T-helper 1 cell treated with Interleukin-12 subunit alpha and Interleukin-12 subunit beta and Interleukin-4 antibody, amounts not matched to agents 30 ng/mL and 1 ng/mL, for 36 hours (primary cell): ENCODE measurements around the gene KCNJ15. TPM values are rescaled to one million over a fixed set of nuclear protein-coding genes. Genes with fewer than 3 reads are reported as not detected.

Experiments used
- intact Hi-C: fragments of 100-400 bp; cut with micrococcal nuclease; formaldehyde crosslinking; loops from one replicate; pipeline ENCODE4 v1.15.1; 2024
- total RNA-seq: library from RNA; stranded (reverse); gene quantifications from 2 replicates; pipeline ENCODE4 v1.2.3, GENCODE V29; 2022

KCNJ15 gene
- total RNA-seq, 1 donor from 2014 or later = 0.34 TPM

DNA sequence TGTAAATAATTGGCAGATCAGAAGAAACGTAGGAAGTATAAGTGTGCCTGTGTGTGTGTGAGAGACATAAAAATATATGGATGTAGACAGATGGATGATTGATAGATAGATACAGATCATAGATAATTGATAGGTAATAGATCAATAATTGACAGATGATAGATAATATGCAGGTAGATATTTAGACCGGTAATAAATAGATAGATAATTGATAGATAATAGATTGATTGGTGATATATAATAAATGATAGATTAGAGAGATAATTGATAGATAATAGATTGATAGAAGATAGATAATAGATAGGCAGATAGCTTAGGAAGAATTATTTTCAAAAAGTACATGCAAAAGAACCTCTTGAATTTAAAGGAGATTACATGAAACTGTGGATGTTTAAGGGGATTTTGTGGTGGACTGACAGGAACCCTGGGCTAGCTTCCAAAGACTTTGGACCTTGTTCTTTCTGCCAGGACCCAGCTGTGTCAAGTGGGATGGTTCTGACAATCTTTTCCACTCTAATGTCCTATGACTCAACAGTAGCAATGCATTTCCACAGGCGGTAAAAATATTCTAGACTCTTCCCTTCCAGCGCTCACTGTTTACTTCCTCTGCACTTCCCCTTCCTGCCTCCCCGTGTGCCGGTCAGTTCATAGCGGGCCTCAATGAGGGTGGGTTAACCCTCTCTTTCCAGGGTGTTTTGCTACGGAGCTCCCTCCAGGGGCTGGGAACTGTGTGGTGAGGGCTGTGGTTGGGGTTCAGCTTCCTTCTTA is 39.4 kb downstream of the KCNJ15 start:
- intact Hi-C loops = no loop called here

DNA sequence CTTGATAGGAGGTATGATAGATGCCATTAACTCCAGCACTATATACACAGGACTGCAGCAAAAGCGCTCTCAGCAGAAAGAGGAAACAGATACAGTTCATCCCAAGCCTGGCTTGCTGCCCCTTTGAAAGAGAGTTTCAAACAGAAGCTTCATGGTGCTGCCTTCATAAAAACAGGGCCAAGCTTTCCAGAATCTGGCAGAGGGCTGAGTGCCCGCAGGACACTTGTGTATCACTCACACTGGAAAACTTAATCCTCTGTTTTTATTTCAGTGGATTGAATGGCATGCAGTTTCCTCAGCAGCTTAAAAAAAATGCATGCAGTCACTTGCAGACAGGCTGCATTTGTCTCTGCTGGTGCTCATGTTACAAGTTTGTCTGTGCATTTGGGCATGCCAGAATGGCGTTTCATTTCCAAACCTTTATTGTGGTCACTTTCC is 40.4 kb downstream of the KCNJ15 start:
- intact Hi-C loops = no loop called here

- intact Hi-C loops = no loop called here
These were observed 41.1 kb downstream of the KCNJ15 start for GRCh38 chr21:38297871-38298270.

DNA sequence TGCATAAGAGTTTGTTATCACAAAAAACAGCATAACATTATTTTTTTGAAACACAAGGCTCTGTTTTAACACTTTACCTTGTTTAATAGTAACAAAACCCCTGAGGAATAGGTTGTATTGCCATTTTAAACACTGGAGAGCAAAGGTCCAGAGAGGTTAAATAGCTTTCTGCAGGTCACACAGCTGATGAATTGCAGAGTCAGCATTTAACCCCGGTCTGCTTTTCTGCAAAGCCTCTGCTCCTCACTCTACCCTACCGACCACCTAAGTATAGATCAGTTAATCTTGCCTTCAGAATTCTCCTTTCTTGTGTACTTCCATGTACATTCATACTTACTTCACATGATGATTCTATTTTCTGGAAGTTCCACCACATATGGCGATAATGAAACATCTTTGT is 42.0 kb downstream of the KCNJ15 start:
- intact Hi-C loops = no loop called here

DNA sequence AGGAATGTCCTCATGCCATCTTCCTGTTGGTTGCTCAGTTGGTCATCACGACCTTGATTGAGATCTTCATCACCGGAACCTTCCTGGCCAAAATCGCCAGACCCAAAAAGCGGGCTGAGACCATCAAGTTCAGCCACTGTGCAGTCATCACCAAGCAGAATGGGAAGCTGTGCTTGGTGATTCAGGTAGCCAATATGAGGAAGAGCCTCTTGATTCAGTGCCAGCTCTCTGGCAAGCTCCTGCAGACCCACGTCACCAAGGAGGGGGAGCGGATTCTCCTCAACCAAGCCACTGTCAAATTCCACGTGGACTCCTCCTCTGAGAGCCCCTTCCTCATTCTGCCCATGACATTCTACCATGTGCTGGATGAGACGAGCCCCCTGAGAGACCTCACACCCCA is 42.9 kb downstream of the KCNJ15 start:
- intact Hi-C loops = no loop called here

GRCh38 chr21:38300141-38300578 is 43.4 kb downstream of the KCNJ15 start:
- intact Hi-C loops = no loop called here

DNA sequence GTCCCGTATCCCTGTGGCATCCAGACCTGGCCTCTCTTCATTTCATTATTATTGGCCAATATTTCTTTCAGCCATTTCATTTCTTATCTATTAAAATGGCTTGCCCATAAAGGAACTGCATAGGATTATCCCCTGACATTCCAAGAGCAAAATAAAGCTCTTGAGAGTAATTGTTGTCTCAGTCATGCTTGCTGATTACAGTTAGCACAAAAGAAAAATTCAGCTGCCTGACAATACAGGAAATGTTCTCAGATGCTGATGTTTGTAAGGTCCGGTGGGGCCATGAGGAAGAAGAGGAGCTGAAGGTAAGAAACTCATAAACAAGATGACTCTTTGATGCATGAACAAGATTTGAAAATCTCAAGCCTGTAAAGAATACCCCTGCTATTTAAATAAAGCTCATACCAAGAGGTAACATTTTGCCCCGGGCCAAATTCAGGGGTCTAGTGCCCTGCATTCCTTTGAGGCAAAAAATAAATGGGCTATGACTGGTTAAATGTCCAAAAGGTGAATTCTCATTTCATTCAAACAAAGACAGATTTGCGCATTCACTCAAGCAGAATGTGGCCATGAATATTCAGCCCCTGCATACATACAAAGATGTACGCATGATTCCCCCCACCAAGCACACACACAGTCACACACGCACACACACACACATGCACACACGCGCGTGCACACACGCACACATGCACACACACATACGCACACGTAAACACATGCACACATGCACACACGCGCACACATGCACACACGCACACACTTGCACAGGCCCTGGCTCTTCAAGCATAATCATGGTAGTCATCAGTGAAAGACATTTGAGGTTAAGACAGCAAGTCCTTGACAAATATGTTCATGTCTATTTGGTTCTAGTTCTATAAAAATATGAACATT is 44.8 kb downstream of the KCNJ15 start:
- intact Hi-C loops = no loop called here

DNA sequence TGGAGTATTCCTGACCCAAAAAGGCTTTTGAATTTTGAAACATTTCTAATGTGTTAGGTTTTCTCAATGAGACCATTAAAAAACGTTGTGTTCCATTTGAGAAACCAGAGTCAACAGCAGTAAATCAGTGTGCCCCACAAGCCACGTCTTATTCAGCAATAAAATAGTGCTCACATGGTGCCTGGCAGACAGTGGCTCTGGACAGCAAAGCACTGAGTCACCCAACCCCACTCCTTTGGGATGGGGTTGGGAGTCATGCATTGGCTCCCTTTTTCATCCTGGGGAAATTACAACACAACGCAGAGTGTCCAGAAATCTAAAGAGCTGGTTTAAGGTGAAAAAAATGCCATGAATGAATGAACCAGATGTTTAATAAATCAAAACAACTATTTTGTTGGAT is 46.5 kb downstream of the KCNJ15 start:
- intact Hi-C loops = no loop called here

DNA sequence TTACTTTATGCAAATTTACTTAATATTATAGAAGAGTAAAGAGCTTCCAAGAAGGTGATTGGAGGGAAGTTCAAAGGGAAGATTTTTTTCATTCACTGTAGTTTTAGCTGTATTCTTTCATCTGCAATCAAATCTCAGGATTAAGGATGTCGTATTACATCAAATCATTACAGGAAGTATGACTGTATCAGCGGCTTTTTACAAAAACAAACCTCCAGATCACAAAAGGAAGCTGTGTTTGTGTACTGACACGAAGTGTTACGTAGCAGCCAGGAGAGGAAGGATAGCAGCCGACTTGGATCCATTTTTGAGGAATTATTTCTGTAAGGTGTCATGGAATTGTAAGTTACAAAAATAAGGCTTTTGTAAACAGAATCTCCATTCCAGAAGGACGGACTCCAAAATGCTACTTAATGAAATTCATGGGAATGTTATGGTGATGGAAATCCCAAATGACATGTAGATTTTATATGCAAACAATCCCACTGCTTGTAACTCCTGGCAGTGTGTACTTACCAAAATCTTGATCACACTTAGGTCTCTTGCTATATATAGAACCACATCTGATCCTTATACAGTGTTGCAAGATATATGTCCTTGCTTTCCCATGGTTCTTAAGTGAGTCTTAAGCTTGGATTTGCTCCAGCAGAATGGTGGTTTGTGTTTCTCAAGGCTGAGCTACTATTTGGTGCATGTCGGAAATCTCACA is 49.8 kb downstream of the KCNJ15 start:
- intact Hi-C loops = no loop called here

DNA sequence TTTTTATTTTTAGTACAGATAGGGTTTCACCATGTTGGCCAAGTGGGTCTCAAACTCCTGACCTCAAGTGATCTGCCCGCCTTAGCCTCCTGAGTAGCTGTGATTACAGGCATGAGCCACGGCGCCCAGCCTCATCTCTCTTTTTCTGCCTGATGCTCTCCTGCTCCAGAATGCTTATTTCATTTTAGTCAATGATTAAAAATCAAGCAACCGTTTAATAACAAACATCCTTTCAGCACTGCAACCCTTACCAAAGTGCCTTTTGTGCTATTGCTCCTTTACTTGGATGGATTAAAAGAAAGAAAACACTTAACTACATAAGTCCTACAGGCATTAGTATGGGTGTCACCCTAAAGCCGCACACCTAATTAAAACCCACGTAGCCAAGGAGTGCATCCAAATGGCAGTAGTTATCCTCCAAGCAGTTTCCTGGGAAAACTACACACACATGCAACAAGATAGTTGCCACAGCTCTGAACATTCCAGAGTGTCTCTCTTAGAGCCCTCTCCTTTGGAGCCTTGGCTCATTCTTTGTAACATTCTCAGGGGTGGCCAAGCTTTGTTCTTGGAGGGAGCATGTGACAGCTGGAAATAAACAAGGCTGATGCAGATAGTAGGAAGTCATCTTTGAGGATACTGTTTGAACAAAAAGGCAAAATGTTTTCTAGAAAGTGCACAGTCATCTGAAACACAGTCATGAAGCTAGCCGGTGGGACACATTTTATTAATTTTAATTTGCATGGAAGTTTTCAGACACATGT is 51.2 kb downstream of the KCNJ15 start:
- intact Hi-C loops = no loop called here

- intact Hi-C loops = no loop called here
These were observed 51.8 kb downstream of the KCNJ15 start for GRCh38 chr21:38308532-38309119.

DNA sequence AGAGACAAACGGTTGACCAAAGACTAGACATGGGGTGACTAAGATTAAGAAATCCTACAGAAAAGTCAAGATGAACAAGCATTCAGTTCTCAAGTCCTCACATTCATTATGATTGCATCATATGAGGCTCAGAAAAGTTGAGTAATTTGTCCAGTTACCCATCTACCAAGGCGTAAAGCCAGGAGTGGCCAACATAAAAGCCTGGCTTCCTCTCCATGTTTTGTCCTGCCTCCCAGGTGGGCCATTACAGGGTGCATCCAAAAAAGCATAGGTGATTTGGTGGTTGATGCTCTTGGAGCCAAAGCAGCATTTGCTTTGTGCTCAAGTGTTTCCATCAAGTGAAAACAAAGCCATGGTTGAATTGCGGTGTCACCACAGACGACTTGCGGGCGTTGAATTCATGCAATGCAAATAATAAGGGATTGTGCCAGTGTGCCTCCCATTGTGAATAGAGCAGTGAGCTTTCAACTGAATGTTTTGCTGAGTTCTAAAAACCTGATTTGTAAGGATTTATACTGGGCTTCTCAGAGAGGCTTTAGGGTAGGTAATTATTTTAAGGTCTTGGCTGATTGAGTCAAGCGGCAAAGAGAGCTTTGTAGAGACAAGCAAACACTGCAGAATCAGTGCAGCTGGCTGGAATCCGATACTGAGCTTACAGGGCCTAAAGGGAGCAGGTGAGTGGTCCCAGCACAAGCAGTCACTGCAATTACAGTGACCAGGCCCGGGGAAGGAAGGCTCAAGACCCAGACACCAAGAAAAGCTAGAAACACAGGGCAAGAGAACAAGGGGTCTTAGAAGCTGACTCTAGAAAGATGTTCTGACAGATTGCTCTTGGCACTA is 54.1 kb downstream of the KCNJ15 start:
- intact Hi-C loops = no loop called here

DNA sequence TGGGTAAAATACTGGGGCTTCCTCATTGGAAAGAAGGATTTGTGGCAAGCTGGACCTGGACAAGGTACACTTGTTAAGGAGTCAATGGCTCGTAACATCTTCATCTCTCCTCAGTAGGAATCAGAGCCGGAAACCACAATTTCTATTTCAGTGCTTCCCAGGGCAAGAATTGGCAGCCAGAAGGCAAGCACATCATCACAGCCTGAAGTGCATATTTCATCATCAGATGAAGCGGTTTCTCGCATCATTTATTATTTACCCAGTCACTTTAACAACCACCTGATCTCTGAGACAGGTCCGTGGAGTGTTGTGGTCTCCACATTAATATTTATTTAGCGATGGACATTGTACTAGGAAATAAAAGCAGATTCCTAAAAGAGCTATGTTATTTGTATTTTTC is 55.0 kb downstream of the KCNJ15 start:
- intact Hi-C loops = no loop called here

DNA sequence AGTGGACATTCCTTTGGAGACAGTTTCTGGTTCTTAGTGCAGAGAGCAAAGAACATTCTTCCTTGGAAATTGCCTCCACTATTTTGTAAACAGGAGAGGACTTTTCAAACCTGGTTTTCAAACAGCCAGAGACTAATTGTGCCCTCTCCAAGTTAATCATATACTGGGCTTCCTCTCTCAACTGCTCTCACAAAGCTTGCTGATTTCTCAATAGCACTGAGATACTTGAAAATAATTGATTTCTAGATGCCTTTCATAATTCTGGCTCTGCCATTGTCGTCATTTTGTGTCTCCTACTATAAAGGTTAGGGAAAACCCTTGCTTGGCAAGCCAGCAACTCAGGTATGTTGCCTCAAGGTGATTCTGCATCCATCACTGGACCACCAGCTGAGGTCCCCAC is 56.0 kb downstream of the KCNJ15 start:
- intact Hi-C loops = no loop called here

- intact Hi-C loops = no loop called here
These were observed 57.8 kb downstream of the KCNJ15 start for GRCh38 chr21:38314558-38314957.

GRCh38 chr21:38315122-38315521 is 58.3 kb downstream of the KCNJ15 start:
- intact Hi-C loops = no loop called here

GRCh38 chr21:38319781-38320180 is 63.0 kb downstream of the KCNJ15 start:
- intact Hi-C loops = no loop called here

DNA sequence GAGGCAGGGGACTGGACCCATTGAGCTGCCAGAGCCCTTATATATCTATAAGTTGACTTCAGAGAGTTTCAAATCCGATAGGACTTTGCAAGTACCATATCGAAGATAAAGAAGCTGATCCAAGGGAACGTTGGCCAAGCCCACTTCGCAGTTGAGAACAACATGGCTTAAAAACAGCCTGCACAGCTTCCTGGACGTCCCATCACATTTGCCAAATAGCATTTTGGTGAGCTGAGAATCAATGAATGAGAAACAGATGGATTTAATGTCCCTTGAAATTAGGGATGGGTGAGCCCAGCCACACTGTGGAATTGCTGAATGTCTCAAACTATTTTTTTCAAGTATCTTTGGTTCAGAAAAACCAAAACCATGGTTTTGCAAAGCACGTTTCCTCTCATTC is 64.8 kb downstream of the KCNJ15 start:
- intact Hi-C loops = no loop called here

DNA sequence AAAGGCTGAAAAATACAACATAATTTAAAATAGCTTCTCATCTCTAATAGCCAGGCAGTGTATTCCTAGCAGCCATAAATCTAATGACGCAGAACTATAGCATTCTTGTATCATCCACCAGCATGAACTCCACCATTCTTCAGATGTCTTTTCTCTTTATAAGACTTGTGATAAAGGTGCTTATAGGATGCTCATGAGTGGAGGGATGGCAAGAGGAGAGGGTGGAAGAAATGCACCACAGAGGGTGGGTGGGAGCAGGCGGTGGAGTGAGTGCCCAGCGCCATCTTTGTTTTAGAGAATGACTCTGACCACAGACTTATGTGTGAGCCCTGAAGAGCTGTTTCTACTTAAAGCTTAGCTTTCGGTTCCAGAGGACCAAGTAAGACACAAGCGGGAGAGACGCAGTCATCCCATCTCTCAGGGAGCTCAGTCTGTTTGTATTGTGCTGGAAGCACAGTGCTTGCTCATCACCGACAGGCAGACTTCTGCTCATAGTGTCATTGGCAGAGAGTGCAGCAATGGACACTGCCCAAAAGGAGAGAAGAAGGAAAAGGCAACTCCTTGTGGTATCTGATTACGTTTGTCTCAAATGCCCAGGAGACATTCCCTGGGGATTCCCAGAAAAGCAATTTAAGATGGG is 65.6 kb downstream of the KCNJ15 start:
- intact Hi-C loops = no loop called here
